ENCODE results near the gene CHERP. TPM values are rescaled to one million over a fixed set of nuclear protein-coding genes. Genes with fewer than 3 reads are reported as not detected.

Gene CHERP
- total and polyA plus RNA-seq, 2 donors (not counting 1 experiment from before 2014, with no cell fraction given): 2.4 to 6.1 TPM

GRCh38 chr19:16537111-16537510, 5.1 kb downstream of the CHERP start:
- H3K27ac ChIP-seq (ENCODE audit: insufficient read depth, low read length): no peak overlapping the region
- H4K20me1 ChIP-seq (ENCODE audit: control insufficient read depth, extremely low read depth, insufficient read depth, low read length): no peaks in the 10 kb centered on the region
- H3K36me3 ChIP-seq (ENCODE audit: control insufficient read depth, insufficient read depth, low read length): peaks cover 23% of the 10 kb centered on the region
- H3K9me3 ChIP-seq (ENCODE audit: control insufficient read depth, insufficient read depth, low read depth, low read length): no peaks in the 10 kb centered on the region
- H2AFZ ChIP-seq (ENCODE audit: low read length): no peak overlapping the region
- H3K4me2 ChIP-seq (ENCODE audit: extremely low read depth, insufficient read depth, low read length): no peak overlapping the region
- peaks cover 59% of the 10 kb centered on the region for H3K79me2 ChIP-seq (ENCODE audit: control insufficient read depth, insufficient read depth, low read length)
- TF ChIP-seq CTCF (conservative IDR thresholded peaks at IDR 0.05 in 1 of 2, IDR thresholded peaks at IDR 0.05 in 1 of 2; ENCODE audit: low read depth in 1 of 2, low read length in 2 of 2) (no peak), EZH2 (IDR thresholded peaks at IDR 0.05; ENCODE audit: low read length, missing control alignments) (no peak)
- H3K4me1 ChIP-seq (ENCODE audit: control insufficient read depth, extremely low read depth, insufficient read depth, low read length): peaks cover 3% of the 10 kb centered on the region
- H3K9ac ChIP-seq (ENCODE audit: insufficient read depth, low read length): no peak overlapping the region
- no peak for DNase-seq (ENCODE audit: low read depth in 2 of 2)
- no peak overlapping the region for H3K4me3 ChIP-seq (replicated peaks in 1 of 4; ENCODE audit: control extremely low read depth in 1 of 4, insufficient read depth in 1 of 4, low read depth in 3 of 4, low read length in 4 of 4)
- no peaks in the 10 kb centered on the region for H3K27me3 ChIP-seq (ENCODE audit: control insufficient read depth, insufficient read depth, low read length)

- H3K4me2 ChIP-seq (ENCODE audit: extremely low read depth, insufficient read depth, low read length): no peak overlapping the region
- TF ChIP-seq CTCF (conservative IDR thresholded peaks at IDR 0.05 in 1 of 2, IDR thresholded peaks at IDR 0.05 in 1 of 2; ENCODE audit: low read depth in 1 of 2, low read length in 2 of 2) (no peak), EZH2 (IDR thresholded peaks at IDR 0.05; ENCODE audit: low read length, missing control alignments) (no peak)
- no peak overlapping the region for H3K27ac ChIP-seq (ENCODE audit: insufficient read depth, low read length)
- H2AFZ ChIP-seq (ENCODE audit: low read length): no peak overlapping the region
- H3K9ac ChIP-seq (ENCODE audit: insufficient read depth, low read length): no peak overlapping the region
- H3K79me2 ChIP-seq (ENCODE audit: control insufficient read depth, insufficient read depth, low read length): peaks cover 50% of the 10 kb centered on the region
- no peaks in the 10 kb centered on the region for H3K9me3 ChIP-seq (ENCODE audit: control insufficient read depth, insufficient read depth, low read depth, low read length)
- no peaks in the 10 kb centered on the region for H3K27me3 ChIP-seq (ENCODE audit: control insufficient read depth, insufficient read depth, low read length)
- H3K4me3 ChIP-seq (replicated peaks in 1 of 4; ENCODE audit: control extremely low read depth in 1 of 4, insufficient read depth in 1 of 4, low read depth in 3 of 4, low read length in 4 of 4): no peak overlapping the region
- H3K4me1 ChIP-seq (ENCODE audit: control insufficient read depth, extremely low read depth, insufficient read depth, low read length): peaks cover 3% of the 10 kb centered on the region
- DNase-seq (ENCODE audit: low read depth in 2 of 2): no peak
- H3K36me3 ChIP-seq (ENCODE audit: control insufficient read depth, insufficient read depth, low read length): peaks cover 27% of the 10 kb centered on the region
- no peaks in the 10 kb centered on the region for H4K20me1 ChIP-seq (ENCODE audit: control insufficient read depth, extremely low read depth, insufficient read depth, low read length)
Observed at GRCh38 chr19:16536130-16536529, 6.1 kb downstream of the CHERP start.

GRCh38 chr19:16535381-16535780, 6.9 kb downstream of the CHERP start:
- Histone ChIP-seq H3K79me2 (ENCODE audit: control insufficient read depth, insufficient read depth, low read length) (peaks cover 43% of the 10 kb centered on the region), H2AFZ (ENCODE audit: low read length) (no peak overlapping the region), H3K36me3 (ENCODE audit: control insufficient read depth, insufficient read depth, low read length) (peaks cover 31% of the 10 kb centered on the region), H3K27ac (ENCODE audit: insufficient read depth, low read length) (no peak overlapping the region), H3K9me3 (ENCODE audit: control insufficient read depth, insufficient read depth, low read depth, low read length) (no peaks in the 10 kb centered on the region), H3K9ac (ENCODE audit: insufficient read depth, low read length) (no peak overlapping the region), H3K4me3 (replicated peaks in 1 of 4; ENCODE audit: control extremely low read depth in 1 of 4, insufficient read depth in 1 of 4, low read depth in 3 of 4, low read length in 4 of 4) (no peak overlapping the region), H3K4me2 (ENCODE audit: extremely low read depth, insufficient read depth, low read length) (no peak overlapping the region), H3K4me1 (ENCODE audit: control insufficient read depth, extremely low read depth, insufficient read depth, low read length) (no peaks in the 10 kb centered on the region), H3K27me3 (ENCODE audit: control insufficient read depth, insufficient read depth, low read length) (no peaks in the 10 kb centered on the region), H4K20me1 (ENCODE audit: control insufficient read depth, extremely low read depth, insufficient read depth, low read length) (no peaks in the 10 kb centered on the region)
- TF ChIP-seq EZH2 (IDR thresholded peaks at IDR 0.05; ENCODE audit: low read length, missing control alignments) (no peak), CTCF (conservative IDR thresholded peaks at IDR 0.05 in 1 of 2, IDR thresholded peaks at IDR 0.05 in 1 of 2; ENCODE audit: low read depth in 1 of 2, low read length in 2 of 2) (no peak)
- no peak for DNase-seq (ENCODE audit: low read depth in 2 of 2)
